Muscle of arm (tissue), 14 donors: ENCODE results near the gene ATL3. TPM values are rescaled to one million over a fixed set of nuclear protein-coding genes. Genes with fewer than 3 reads are reported as not detected.
"Not testable (repeated sequence)": the region's sequence is repeated elsewhere in the genome, so short reads cannot be mapped to it uniquely, and the experiment has no call there.

Source experiments
- DNase-seq: peaks from one replicate; pipeline ENCODE4 v3.0.0-alpha.2; 2013
- long read RNA-seq, 11 donors: transcript quantifications; one replicate each; lab custom pipeline, GENCODE V29; 2026
- polyA plus RNA-seq, 12 donors: library from polyadenylated mRNA; unstranded; fragments of 120-200 nt; gene quantifications; one replicate each; pipeline ENCODE4 v1.2.1, GENCODE V29; 2013; ENCODE audit not compliant: insufficient read length in 12 of 12

The ATL3 gene, protein sequence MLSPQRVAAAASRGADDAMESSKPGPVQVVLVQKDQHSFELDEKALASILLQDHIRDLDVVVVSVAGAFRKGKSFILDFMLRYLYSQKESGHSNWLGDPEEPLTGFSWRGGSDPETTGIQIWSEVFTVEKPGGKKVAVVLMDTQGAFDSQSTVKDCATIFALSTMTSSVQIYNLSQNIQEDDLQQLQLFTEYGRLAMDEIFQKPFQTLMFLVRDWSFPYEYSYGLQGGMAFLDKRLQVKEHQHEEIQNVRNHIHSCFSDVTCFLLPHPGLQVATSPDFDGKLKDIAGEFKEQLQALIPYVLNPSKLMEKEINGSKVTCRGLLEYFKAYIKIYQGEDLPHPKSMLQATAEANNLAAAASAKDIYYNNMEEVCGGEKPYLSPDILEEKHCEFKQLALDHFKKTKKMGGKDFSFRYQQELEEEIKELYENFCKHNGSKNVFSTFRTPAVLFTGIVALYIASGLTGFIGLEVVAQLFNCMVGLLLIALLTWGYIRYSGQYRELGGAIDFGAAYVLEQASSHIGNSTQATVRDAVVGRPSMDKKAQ
- 10 to 100 TPM in 11 of 12 donors, not detected in 1; 15.0 to 25.8 (median 17.8) TPM for polyA plus RNA-seq
- long read RNA-seq, donor 1, full-length matches to known transcripts, result 2 of 2 reads
- long read RNA-seq, donor 1, partial matches to known transcripts, result 0 of 2 reads
- long read RNA-seq, donor 1, other reads (novel, unspliced or antisense), result 0 of 2 reads
- long read RNA-seq, donor 2, full-length matches to known transcripts, result 2 of 2 reads
- long read RNA-seq, donor 2, partial matches to known transcripts, result 0 of 2 reads
- long read RNA-seq, donor 2, other reads (novel, unspliced or antisense), result 0 of 2 reads
- long read RNA-seq, donor 3, full-length matches to known transcripts, result 1 of 1 reads
- long read RNA-seq, donor 3, partial matches to known transcripts, result 0 of 1 reads
- long read RNA-seq, donor 3, other reads (novel, unspliced or antisense), result 0 of 1 reads
- long read RNA-seq, donor 4, result 0 reads
- long read RNA-seq, donor 5, result 0 reads
- long read RNA-seq, donor 6, result 0 reads
- long read RNA-seq, donor 7, full-length matches to known transcripts, result 1 of 1 reads
- long read RNA-seq, donor 7, partial matches to known transcripts, result 0 of 1 reads
- long read RNA-seq, donor 7, other reads (novel, unspliced or antisense), result 0 of 1 reads
- long read RNA-seq, donor 8, full-length matches to known transcripts, result 2 of 2 reads
- long read RNA-seq, donor 8, partial matches to known transcripts, result 0 of 2 reads
- long read RNA-seq, donor 8, other reads (novel, unspliced or antisense), result 0 of 2 reads
- long read RNA-seq, donor 9, full-length matches to known transcripts, result 1 of 1 reads
- long read RNA-seq, donor 9, partial matches to known transcripts, result 0 of 1 reads
- long read RNA-seq, donor 9, other reads (novel, unspliced or antisense), result 0 of 1 reads
- long read RNA-seq, donor 10, full-length matches to known transcripts, result 2 of 2 reads
- long read RNA-seq, donor 10, partial matches to known transcripts, result 0 of 2 reads
- long read RNA-seq, donor 10, other reads (novel, unspliced or antisense), result 0 of 2 reads
- long read RNA-seq, donor 11, full-length matches to known transcripts, result 2 of 2 reads
- long read RNA-seq, donor 11, partial matches to known transcripts, result 0 of 2 reads
- long read RNA-seq, donor 11, other reads (novel, unspliced or antisense), result 0 of 2 reads

DNA sequence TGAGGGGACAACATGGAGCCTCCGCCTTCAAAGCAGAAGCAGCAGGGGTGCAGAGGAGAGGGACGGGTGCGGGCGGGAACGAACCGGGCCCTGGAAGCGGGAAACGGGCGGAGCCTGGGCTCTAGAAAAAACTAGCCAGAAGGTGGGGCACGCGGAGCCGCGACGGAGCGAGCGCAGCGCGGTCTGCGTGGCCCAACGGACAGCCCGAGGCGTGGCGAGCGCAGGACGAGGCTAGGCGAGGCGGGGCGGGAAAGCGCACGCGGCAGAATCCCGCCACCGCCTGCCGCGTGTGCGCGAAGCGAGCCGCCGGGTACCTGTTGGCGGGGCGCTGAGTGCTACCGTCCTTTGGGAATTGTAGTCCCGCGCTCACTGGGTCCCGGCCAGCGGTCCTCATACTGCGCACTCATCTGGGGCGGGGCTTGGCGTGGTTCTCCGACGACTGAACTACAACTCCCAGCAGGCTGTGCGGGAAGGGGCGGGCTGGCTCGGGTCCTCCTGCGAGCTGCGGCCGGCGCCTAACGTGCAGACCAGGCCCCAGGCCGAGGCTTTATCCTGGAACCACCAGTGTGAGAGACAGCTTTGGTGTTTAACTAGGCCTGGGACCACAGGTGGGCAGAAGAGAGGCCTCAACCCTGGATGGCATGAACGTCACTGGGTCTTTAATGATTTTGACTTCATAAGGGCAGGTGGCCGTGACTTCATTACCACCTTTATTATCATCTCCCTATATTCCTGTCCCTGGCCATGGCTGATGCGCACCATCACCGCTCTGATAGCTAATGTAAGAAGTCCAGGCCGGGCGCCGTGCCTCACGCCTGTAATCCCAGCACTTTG, at the start of gene ATL3:
ATL3 (minus strand) TSS at position 55 of the 834 bp plus-strand sequence; CDS start at position 14, 41 bp downstream.
- DNase-seq, result peak; percentile 97

DNA sequence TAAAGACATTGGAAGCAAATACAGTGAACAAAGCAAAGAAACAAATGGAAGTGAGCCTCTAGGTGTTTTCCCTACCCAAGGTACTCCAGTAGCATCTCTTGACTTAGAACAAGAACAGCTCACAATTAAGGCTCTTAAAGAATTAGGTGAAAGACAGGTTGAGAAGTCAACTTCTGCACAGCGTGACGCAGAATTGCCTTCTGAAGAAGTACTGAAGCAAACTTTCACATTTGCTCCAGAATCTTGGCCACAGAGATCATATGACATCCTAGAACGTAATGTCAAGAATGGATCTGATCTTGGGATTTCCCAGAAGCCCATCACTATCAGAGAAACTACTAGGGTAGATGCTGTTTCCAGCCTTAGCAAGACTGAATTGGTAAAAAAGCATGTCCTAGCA, 49.4 kb upstream of the ATL3 start:
- DNase-seq, result no peak

DNA sequence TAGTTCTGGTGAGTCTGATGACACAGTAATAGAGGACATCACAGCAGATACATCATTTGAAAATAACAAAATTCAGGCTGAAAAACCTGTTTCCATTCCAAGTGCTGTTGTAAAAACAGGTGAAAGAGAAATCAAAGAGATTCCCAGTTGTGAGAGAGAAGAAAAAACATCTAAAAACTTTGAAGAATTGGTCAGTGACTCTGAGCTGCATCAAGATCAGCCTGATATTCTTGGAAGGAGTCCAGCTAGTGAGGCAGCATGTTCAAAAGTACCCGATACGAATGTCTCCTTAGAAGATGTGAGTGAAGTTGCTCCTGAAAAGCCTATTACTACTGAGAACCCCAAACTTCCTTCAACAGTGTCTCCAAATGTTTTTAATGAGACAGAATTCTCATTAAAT, 48.8 kb upstream of the ATL3 start:
- no peak for DNase-seq

DNA sequence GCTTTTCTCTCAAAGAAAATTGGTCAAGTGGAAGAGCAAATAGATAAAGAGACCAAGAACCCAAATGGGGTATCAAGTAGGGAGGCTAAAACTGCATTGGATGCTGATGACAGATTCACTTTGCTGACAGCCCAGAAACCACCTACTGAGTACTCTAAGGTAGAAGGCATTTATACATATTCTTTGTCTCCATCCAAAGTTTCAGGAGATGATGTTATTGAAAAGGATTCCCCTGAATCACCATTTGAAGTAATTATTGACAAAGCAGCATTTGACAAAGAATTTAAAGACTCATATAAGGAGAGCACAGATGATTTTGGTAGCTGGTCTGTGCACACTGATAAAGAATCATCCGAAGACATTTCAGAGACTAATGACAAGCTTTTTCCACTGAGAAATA, 47.8 kb upstream of the ATL3 start:
- no peak for DNase-seq

DNA sequence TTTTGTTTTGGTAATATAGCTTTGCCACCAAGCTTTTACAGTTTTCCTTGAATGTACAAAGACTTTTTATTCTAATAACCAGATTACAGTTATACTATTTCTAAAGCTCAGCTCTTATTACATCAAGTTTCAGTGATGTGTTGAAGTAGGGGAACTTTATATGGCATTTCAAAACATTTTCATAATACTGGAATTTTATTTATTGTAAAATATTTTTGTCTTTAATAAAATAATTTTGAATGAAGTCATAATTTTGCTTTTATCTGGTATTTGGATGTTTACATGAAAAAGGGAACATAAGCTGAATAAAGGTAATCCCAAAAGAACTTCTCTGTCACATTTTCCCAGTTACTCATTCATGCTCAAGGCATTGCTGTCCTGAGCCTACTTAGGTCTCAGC, 44.9 kb upstream of the ATL3 start:
- DNase-seq, result no peak

DNA sequence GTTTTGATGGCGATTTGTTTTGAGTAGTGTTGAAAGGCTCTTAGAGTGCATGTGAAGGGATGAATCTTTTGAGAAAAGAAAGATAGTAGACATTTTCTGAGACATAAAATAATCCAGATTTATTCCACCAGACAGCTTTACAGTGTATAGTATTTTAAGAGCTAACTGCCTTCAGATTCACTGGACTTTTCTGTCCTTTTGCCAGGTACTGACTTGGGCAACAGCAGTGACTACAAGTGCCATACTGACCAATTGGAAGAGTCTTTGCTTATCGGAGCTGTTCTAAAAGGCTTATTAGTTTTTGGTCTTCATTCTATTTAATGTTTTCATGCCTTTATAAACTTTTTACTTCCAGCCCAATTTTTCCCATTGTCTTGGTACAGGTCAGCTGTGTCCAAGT, 42.6 kb upstream of the ATL3 start:
- DNase-seq, result no peak

DNA sequence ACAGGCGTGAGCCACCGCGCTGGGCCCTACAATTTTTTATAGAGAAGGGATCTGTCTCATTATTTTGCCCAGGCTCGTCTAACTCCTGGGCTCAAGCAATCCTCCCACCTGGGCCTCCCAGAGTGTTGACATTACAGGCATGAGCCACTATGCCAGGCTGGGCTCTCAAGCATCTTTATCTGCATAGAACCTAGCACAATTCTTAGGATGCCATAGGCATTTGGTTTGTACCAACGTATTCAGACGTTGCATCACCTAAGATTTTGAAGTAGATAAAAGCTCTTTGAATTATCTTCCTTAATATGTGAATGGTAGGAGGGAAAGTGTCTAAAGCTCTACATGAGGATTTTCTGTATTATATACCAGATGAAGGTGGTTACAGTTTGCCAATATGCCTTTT, 40.7 kb upstream of the ATL3 start:
- no peak for DNase-seq

DNA sequence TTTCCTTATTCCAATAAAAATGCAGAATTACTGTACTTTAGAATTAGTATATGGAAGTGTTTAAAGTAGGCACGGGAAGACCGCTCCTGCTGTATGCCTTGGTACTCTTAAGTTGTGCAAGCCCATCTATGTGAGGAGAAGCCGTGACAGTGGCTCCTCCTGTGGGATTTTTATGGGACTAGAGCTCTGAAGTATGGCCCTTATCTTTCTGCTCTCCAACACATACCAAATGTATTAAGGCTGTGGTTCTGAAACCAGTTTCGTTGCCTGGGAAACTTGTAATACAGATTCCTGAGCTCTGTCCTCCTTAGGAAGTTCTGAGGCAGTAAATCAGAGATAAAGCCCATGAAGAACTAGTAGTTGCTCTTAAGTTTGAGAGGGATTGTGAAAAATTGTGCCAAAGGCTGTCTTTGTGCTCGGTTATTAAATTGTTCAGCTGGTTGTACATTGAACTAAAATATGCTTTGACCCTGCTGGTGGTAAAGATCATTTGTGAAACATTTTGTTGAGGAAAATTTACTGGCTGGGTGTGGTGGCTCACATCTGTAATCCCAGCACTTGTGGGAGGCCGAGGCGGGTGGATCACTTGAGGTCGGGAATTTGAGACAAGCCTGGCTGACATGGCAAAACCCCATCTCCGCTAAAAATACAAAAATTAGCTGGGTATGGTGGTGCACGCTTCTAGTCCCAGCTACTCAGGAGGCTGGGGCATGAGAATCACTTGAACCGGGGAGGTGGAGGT, 39.5 kb upstream of the ATL3 start:
- DNase-seq, result no peak

DNA sequence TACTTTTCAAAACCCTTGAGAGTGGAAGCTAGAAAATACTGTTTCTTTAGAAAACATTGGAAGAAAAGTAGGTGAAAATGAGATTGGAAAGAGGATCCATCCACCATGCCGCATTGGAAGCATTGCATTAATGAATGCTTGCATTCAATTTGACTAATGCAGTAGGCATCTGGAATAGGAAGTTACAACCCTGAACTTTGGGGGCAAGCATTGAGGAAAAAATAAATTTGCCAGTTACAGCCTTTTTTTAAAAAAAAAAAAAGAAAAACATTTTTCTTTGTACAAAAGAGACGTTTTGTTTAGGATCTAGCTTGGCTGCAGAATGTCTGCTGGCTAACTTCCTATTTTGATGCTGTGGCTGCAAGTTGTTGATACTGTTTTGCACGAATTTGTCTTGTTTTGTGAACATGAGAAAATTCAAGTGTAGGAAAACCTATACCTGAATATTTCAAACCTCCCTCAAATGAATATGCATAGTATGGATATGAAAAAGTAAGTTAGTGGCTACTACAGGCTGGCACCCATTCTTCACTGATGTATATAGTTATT, 38.2 kb upstream of the ATL3 start:
- DNase-seq, result no peak

DNA sequence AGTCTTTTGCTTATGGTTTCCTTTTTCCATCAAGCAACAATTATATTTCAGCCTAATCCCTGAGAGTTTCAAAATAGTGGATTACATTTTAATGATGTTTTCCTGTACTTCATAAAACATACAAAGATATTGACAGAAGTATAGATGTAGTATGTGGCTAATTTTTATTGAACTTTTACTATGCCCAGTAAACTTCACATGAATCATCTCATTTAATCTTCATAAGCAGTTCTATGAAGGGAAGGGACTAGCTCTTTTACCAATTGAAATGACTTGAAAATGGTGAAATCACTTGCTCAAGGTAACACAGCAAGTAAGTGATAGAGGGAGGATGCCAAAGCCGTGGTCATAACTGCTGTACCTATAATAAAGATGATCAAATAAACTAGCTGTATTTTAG, 37.6 kb upstream of the ATL3 start:
- DNase-seq, result no peak

DNA sequence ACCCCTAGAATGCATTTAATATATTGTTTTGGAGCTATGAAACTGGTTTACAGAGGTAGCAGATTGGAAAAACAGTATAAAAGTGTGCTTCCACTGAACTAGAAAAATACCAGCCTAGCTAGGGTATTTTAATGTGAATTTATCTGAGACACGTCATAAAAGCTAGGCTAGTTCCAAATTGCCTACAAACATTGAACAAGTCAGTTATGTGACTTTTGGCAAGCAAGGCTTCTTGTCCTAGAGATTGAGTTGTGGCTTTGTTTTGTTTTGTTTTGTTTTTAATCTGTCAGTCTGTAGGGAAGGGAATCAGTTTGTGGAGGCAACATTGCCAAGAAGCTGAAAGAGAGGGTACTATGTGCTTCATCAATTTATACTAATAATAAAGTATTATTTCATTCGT, 34.4 kb upstream of the ATL3 start:
- no peak for DNase-seq

DNA sequence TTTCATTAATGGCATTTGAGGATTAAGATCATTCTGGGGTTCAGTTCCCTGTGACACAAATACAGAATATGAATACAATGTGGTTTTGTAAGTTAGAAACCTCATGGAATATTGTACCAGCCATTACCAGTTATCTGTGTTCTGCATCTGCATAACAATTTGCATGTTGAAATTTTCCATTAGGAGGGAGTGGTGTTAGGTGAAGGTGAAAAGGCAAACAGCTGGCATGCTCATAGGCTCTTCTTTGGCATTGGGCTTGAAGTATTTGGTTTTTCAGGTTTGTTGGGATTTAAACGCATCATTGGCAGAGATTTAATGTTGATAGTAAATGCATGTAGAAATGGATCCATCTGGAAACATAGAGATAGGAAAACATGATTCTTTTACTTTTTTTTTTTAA, 28.7 kb upstream of the ATL3 start:
- DNase-seq, result no peak

DNA sequence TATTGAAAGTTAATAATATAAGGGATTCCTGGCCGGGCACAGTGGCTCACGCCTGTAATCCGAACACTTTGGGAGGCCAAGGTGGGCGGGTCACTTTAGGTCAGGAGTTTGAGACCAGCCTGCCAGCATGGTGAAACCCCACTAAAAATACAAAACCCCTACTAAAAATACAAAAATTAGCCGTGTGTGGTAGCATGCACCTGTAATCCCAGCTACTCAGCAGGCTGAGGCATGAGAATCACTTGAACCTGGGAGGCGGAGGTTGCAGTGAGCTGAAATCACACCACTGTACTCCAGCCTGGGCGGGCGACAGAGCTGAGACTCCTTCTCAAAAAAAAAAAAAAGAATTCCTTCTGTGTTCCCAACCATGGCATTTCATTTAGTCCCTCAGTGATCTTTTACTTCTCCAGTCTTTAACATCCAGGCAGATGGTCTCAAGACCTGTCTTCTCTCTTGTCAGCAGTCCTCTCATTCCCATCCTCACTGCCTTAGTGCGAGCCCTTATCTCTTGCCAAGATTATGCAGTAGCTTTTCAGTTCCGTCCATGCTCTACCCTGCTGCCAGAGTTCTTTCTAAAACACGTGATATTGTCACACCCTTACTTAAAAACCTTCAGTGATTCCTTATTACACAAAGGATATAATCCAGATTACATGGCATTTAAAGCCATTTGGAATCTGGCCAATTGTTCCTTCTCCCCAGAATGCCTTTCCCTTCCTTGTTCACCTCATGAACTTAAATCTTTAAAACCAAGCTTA, 28.0 kb upstream of the ATL3 start:
- no peak for DNase-seq

DNA sequence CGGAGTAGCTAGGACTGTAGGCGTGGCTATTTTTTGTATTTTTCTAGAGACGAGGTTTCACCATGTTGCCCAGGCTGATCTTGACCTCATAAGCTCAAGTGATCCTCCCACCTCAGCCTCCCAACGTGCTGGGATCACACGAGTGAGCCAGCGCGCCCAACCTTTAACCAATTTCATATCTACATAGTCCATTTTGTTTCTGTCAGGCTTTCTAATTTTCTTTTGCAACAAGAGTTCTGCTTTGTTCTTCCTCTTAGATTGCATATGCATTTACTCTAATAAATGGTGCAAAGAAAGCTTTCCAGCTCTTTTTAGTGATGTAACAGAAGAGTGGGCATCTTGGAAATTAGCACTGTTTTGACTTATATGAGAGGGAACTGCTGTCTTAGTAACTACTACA, 23.4 kb upstream of the ATL3 start:
- no peak for DNase-seq

DNA sequence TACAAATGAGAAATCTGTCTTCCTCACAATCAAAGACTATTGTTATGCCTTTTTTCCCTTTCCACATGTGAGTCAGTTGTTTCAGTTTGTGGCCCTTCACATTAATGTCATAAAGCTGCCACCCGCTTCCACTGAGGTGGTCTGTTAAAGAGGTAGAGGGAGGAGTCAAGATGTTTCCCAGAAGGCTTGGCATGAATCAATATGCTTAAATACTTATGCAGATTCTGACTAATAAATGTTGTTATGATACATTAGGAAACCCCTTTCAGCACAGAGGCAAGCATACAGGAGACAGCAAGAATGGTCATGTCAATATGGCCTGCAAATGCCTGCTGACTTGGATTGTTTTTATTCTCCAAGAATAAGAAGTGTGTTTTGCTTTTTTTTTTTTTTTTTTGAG, 16.7 kb upstream of the ATL3 start:
- no peak for DNase-seq

DNA sequence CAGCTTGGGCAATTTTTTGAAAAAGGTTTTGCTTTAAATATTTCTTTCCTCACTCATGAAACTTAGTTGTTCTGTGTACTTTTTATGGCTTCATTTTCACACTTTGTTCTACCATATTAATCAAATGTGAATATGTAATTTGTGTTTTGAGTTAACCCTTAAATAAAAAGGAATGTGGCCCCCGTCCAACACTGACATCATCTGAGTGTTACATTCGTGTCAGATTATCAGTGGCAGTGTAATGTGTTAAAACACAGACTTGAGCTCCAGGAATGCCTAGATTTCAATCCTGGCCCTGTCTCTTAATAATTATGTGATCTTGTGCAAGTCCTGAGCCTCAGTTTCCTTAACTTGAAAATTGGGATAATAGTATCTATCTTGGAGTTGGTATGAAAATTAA, 15.8 kb upstream of the ATL3 start:
- no peak for DNase-seq

DNA sequence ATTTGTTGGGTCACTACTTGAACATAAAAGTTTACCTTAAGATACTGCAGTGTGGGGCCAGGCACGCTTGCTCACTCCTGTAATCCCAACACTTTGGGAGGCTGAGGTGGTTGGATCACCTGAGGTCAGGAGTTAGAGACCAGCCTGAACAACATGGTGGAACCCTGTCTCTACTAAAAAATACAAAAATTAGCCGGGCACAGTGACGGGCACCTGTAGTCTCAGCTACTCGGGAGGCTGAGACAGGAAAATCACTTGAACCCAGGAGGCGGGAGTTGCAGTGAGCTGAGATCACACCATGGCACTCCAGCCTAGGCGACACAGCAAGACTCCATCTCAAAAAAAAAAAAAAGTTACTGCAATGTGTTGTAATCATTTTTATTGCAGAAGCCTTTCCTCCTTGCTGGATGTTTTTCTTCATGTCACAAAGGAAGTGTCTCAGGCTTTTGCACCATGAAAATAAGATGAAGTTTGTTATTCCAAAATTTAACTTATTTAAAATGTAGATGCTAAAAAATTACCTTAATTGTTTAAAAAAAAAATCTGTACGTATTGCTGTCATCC, 14.1 kb upstream of the ATL3 start:
- DNase-seq, result not testable (repeated sequence)
